Parathyroid adenoma (tissue), 2 donors: Measurements from ENCODE around the gene WIPF3.
"Not testable (repeated sequence)": the region's sequence is repeated elsewhere in the genome, so short reads cannot be mapped to it uniquely, and the experiment has no call there.

Experiments used
- H2AFZ ChIP-seq: fragments of 300-600 bp; sonication (generic); one replicate; pipeline ENCODE4 v1.7.0; 2017; ENCODE audit warnings: antibody characterized with exemption, mild to moderate bottlenecking
- H3K27ac ChIP-seq: fragments of 300-600 bp; sonication (generic); one replicate; pipeline ENCODE4 v1.7.0; 2017
- H3K27me3 ChIP-seq: fragments of 300-600 bp; sonication (generic); one replicate; pipeline ENCODE4 v1.7.0; 2017; ENCODE audit warnings: low read length; ENCODE audit not compliant: control insufficient read depth, insufficient read depth
- H3K36me3 ChIP-seq: fragments of 300-600 bp; sonication (generic); one replicate; pipeline ENCODE4 v1.7.0; 2017; ENCODE audit warnings: low read length; ENCODE audit not compliant: control insufficient read depth, insufficient read depth
- H3K4me1 ChIP-seq: fragments of 300-600 bp; sonication (generic); one replicate; pipeline ENCODE4 v1.7.0; 2017; ENCODE audit warnings: control low read depth
- H3K4me2 ChIP-seq: fragments of 300-600 bp; sonication (generic); one replicate; pipeline ENCODE4 v1.7.0; 2017; ENCODE audit warnings: low read length
- H3K4me3 ChIP-seq: fragments of 300-600 bp; sonication (generic); one replicate; pipeline ENCODE4 v1.7.0; 2017; ENCODE audit warnings: low read depth, low read length
- H3K79me2 ChIP-seq: fragments of 300-600 bp; sonication (generic); one replicate; pipeline ENCODE4 v1.7.0; 2017; ENCODE audit warnings: control low read depth
- H3K9ac ChIP-seq: fragments of 300-600 bp; sonication (generic); one replicate; pipeline ENCODE4 v1.7.0; 2017; ENCODE audit warnings: mild to moderate bottlenecking
- H3K9me3 ChIP-seq: fragments of 300-600 bp; sonication (generic); one replicate; pipeline ENCODE4 v1.7.0; 2017; ENCODE audit warnings: low read length; ENCODE audit not compliant: control insufficient read depth
- TF ChIP-seq, protein P1 (sequence below): fragments of 300-600 bp; sonication (generic); IDR thresholded peaks from one replicate; pipeline ENCODE4 v1.7.0; 2017; ENCODE audit warnings: antibody characterized with exemption, mild to moderate bottlenecking
- donor health status: primary hyperparathyroidism.

Gene WIPF3

DNA sequence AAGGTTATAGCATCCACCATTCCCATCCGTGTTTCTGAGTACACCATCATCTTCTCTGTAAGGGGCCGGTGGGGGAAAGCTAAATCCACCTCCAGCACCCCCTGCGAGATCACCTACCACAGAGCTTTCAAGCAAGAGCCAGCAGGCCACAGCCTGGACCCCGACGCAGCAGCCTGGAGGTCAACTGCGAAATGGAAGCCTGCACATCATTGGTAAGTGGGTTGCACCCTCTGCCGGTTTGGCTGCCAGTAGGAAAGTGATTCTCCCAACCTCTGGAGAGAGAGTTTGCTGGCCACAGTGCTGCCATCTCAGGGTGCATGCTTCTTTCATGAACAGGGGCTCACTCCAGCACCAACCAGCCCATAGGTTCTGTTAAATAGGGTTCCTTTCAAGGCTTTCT is 81.7 kb downstream of the WIPF3 start:
- H2AFZ ChIP-seq, result no peak overlapping the region
- no peaks in the 10 kb centered on the region for H3K9me3 ChIP-seq
- no peaks in the 10 kb centered on the region for H3K79me2 ChIP-seq
- no peak overlapping the region for H3K9ac ChIP-seq
- H3K27ac ChIP-seq, result no peak overlapping the region
- TF ChIP-seq, protein P1, sequence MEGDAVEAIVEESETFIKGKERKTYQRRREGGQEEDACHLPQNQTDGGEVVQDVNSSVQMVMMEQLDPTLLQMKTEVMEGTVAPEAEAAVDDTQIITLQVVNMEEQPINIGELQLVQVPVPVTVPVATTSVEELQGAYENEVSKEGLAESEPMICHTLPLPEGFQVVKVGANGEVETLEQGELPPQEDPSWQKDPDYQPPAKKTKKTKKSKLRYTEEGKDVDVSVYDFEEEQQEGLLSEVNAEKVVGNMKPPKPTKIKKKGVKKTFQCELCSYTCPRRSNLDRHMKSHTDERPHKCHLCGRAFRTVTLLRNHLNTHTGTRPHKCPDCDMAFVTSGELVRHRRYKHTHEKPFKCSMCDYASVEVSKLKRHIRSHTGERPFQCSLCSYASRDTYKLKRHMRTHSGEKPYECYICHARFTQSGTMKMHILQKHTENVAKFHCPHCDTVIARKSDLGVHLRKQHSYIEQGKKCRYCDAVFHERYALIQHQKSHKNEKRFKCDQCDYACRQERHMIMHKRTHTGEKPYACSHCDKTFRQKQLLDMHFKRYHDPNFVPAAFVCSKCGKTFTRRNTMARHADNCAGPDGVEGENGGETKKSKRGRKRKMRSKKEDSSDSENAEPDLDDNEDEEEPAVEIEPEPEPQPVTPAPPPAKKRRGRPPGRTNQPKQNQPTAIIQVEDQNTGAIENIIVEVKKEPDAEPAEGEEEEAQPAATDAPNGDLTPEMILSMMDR, result no peak
- H3K4me2 ChIP-seq, result no peak overlapping the region
- no peaks in the 10 kb centered on the region for H3K36me3 ChIP-seq
- H3K4me3 ChIP-seq, result no peak overlapping the region
- no peaks in the 10 kb centered on the region for H3K27me3 ChIP-seq
- H3K4me1 ChIP-seq, result peaks cover 35% of the 10 kb centered on the region

DNA sequence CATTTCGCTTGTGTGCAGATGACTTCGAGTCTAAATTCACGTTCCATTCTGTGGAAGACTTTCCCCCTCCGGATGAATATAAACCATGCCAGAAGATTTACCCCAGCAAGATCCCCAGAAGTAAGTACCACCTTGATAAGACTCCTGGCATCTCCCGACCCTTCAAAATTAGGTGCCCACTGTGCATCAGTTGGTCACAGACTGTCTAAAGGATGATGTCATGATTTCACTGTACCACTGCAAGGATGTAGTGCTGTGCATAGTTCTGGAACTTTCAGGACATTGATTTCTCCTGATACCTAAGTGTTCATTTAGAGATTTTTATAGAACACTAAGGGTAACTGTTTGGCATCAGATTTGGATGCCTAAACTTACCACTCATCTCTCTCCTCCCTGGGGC is 83.0 kb downstream of the WIPF3 start:
- no peak overlapping the region for H3K4me3 ChIP-seq
- H3K9me3 ChIP-seq, result no peaks in the 10 kb centered on the region
- no peak overlapping the region for H3K27ac ChIP-seq
- no peaks in the 10 kb centered on the region for H3K36me3 ChIP-seq
- H3K4me2 ChIP-seq, result no peak overlapping the region
- H3K79me2 ChIP-seq, result no peaks in the 10 kb centered on the region
- no peak overlapping the region for H2AFZ ChIP-seq
- no peak overlapping the region for H3K9ac ChIP-seq
- H3K27me3 ChIP-seq, result no peaks in the 10 kb centered on the region
- TF ChIP-seq, protein P1, result no peak
- H3K4me1 ChIP-seq, result peaks cover 35% of the 10 kb centered on the region

DNA sequence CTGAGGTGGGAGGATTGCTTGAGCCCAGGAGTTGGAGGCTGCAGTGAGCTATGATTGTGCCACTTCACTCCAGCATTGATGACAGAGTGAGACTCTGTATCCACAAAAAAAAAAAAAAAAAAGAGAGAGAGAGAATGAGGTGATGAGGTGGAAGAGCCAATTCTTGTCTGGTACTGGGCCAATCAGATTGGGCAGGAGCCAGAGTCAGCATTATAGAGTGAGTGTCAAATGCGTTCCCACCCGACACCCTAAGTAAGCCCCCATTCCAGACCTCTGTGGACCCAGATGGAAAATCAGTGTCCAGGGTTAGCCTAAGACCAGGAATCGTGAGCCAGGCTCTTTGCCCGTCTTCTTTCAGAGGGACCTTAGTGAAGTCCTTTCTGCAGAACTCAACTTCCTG is 83.9 kb downstream of the WIPF3 start:
- Histone ChIP-seq H3K36me3 (no peaks in the 10 kb centered on the region), H3K4me2 (no peak overlapping the region), H3K9me3 (no peaks in the 10 kb centered on the region), H3K4me3 (no peak overlapping the region), H2AFZ (peak overlapping the region; percentile 53), H3K27me3 (no peaks in the 10 kb centered on the region), H3K9ac (no peak overlapping the region), H3K79me2 (no peaks in the 10 kb centered on the region), H3K27ac (peak overlapping the region; percentile 51), H3K4me1 (peaks cover 27% of the 10 kb centered on the region)
- TF ChIP-seq, protein P1, result no peak

- Histone ChIP-seq H3K4me1 (peaks cover 23% of the 10 kb centered on the region), H3K27ac (peak overlapping the region; percentile 51)
- H3K36me3 ChIP-seq, H3K4me2 ChIP-seq, H3K27me3 ChIP-seq, H3K79me2 ChIP-seq, H2AFZ ChIP-seq, H3K9ac ChIP-seq, H3K4me3 ChIP-seq, H3K9me3 ChIP-seq: not testable (repeated sequence)
Observed at GRCh38 chr7:29890786-29891185, 84.5 kb downstream of the WIPF3 start.

- Histone ChIP-seq H3K27ac (no peak overlapping the region), H3K4me1 (peaks cover 23% of the 10 kb centered on the region), H2AFZ (no peak overlapping the region), H3K9me3 (no peaks in the 10 kb centered on the region), H3K4me3 (no peak overlapping the region), H3K36me3 (no peaks in the 10 kb centered on the region), H3K9ac (no peak overlapping the region), H3K79me2 (no peaks in the 10 kb centered on the region), H3K4me2 (no peak overlapping the region), H3K27me3 (no peaks in the 10 kb centered on the region)
- TF ChIP-seq, protein P1, result no peak
Observed at GRCh38 chr7:29891766-29892165, 85.5 kb downstream of the WIPF3 start.
